ENCODE data around the gene SLC6A11.

The SLC6A11 gene

GRCh38 chr3:10919636-10920035 is 103.6 kb downstream of the SLC6A11 start:
- Histone ChIP-seq H3K9ac (ENCODE audit: low read length) (no peak overlapping the region), H3K27me3 (ENCODE audit: control insufficient read depth, insufficient read depth, low read length) (no peaks in the 10 kb centered on the region; the same call in 1 of the 2 replicates), H3K27ac (ENCODE audit: low read depth, low read length) (no peak overlapping the region), H3K9me3 (ENCODE audit: control insufficient read depth, insufficient read depth, low read depth, low read length) (no peaks in the 10 kb centered on the region), H3K4me1 (ENCODE audit: control insufficient read depth, insufficient read depth, low read length) (no peaks in the 10 kb centered on the region), H3K36me3 (ENCODE audit: control insufficient read depth, insufficient read depth, low read length) (no peaks in the 10 kb centered on the region), H3K4me3 (ENCODE audit: low read depth, low read length) (no peak overlapping the region)

GRCh38 chr3:10925436-10926255 is 109.6 kb downstream of the SLC6A11 start:
- Histone ChIP-seq H3K9ac (ENCODE audit: low read length) (no peak overlapping the region), H3K4me3 (ENCODE audit: low read depth, low read length) (no peak overlapping the region), H3K4me1 (ENCODE audit: control insufficient read depth, insufficient read depth, low read length) (no peaks in the 10 kb centered on the region), H3K36me3 (ENCODE audit: control insufficient read depth, insufficient read depth, low read length) (no peaks in the 10 kb centered on the region), H3K27ac (ENCODE audit: low read depth, low read length) (no peak overlapping the region), H3K9me3 (ENCODE audit: control insufficient read depth, insufficient read depth, low read depth, low read length) (no peaks in the 10 kb centered on the region), H3K27me3 (ENCODE audit: control insufficient read depth, insufficient read depth, low read length) (no peaks in the 10 kb centered on the region; the same call in 1 of the 2 replicates)

- Histone ChIP-seq H3K36me3 (ENCODE audit: control insufficient read depth, insufficient read depth, low read length) (no peaks in the 10 kb centered on the region), H3K27me3 (ENCODE audit: control insufficient read depth, insufficient read depth, low read length) (no peaks in the 10 kb centered on the region; the same call in 1 of the 2 replicates), H3K9ac (ENCODE audit: low read length) (no peak overlapping the region), H3K4me3 (ENCODE audit: low read depth, low read length) (no peak overlapping the region), H3K9me3 (ENCODE audit: control insufficient read depth, insufficient read depth, low read depth, low read length) (no peaks in the 10 kb centered on the region), H3K27ac (ENCODE audit: low read depth, low read length) (no peak overlapping the region), H3K4me1 (ENCODE audit: control insufficient read depth, insufficient read depth, low read length) (no peaks in the 10 kb centered on the region)
Observed at GRCh38 chr3:10926256-10926810, 110.3 kb downstream of the SLC6A11 start.

- H3K9ac ChIP-seq (ENCODE audit: low read length): no peak overlapping the region
- no peaks in the 10 kb centered on the region for H3K4me1 ChIP-seq (ENCODE audit: control insufficient read depth, insufficient read depth, low read length)
- no peaks in the 10 kb centered on the region for H3K9me3 ChIP-seq (ENCODE audit: control insufficient read depth, insufficient read depth, low read depth, low read length)
Observed at GRCh38 chr3:10926811-10927521, 110.9 kb downstream of the SLC6A11 start.

GRCh38 chr3:10927551-10927950 is 111.5 kb downstream of the SLC6A11 start:
- Histone ChIP-seq H3K36me3 (ENCODE audit: control insufficient read depth, insufficient read depth, low read length) (no peaks in the 10 kb centered on the region), H3K4me1 (ENCODE audit: control insufficient read depth, insufficient read depth, low read length) (no peaks in the 10 kb centered on the region), H3K9me3 (ENCODE audit: control insufficient read depth, insufficient read depth, low read depth, low read length) (no peaks in the 10 kb centered on the region), H3K27ac (ENCODE audit: low read depth, low read length) (no peak overlapping the region), H3K27me3 (ENCODE audit: control insufficient read depth, insufficient read depth, low read length) (no peaks in the 10 kb centered on the region; the same call in 1 of the 2 replicates), H3K4me3 (ENCODE audit: low read depth, low read length) (no peak overlapping the region), H3K9ac (ENCODE audit: low read length) (no peak overlapping the region)

More at GRCh38 chr3:10926811-10927521, 110.9 kb downstream of the SLC6A11 start:
- Histone ChIP-seq H3K36me3 (ENCODE audit: control insufficient read depth, insufficient read depth, low read length) (no peaks in the 10 kb centered on the region), H3K4me3 (ENCODE audit: low read depth, low read length) (no peak overlapping the region), H3K27ac (ENCODE audit: low read depth, low read length) (no peak overlapping the region), H3K27me3 (ENCODE audit: control insufficient read depth, insufficient read depth, low read length) (no peaks in the 10 kb centered on the region; the same call in 1 of the 2 replicates)

- Histone ChIP-seq H3K4me3 (ENCODE audit: low read depth, low read length) (no peak overlapping the region), H3K4me1 (ENCODE audit: control insufficient read depth, insufficient read depth, low read length) (no peaks in the 10 kb centered on the region), H3K27me3 (ENCODE audit: control insufficient read depth, insufficient read depth, low read length) (no peaks in the 10 kb centered on the region), H3K9me3 (ENCODE audit: control insufficient read depth, insufficient read depth, low read depth, low read length) (no peaks in the 10 kb centered on the region), H3K36me3 (ENCODE audit: control insufficient read depth, insufficient read depth, low read length) (no peaks in the 10 kb centered on the region), H3K27ac (ENCODE audit: low read depth, low read length) (no peak overlapping the region), H3K9ac (ENCODE audit: low read length) (no peak overlapping the region)
Observed at GRCh38 chr3:10928407-10928960, 112.5 kb downstream of the SLC6A11 start.

- Histone ChIP-seq H3K27me3 (ENCODE audit: control insufficient read depth, insufficient read depth, low read length) (no peaks in the 10 kb centered on the region), H3K4me3 (ENCODE audit: low read depth, low read length) (no peak overlapping the region), H3K36me3 (ENCODE audit: control insufficient read depth, insufficient read depth, low read length) (no peaks in the 10 kb centered on the region), H3K9ac (ENCODE audit: low read length) (no peak overlapping the region), H3K4me1 (ENCODE audit: control insufficient read depth, insufficient read depth, low read length) (no peaks in the 10 kb centered on the region), H3K27ac (ENCODE audit: low read depth, low read length) (no peak overlapping the region), H3K9me3 (ENCODE audit: control insufficient read depth, insufficient read depth, low read depth, low read length) (no peaks in the 10 kb centered on the region)
Observed at GRCh38 chr3:10928961-10929471, 113.0 kb downstream of the SLC6A11 start.

- no peaks in the 10 kb centered on the region for H3K4me1 ChIP-seq (ENCODE audit: control insufficient read depth, insufficient read depth, low read length)
- no peaks in the 10 kb centered on the region for H3K9me3 ChIP-seq (ENCODE audit: control insufficient read depth, insufficient read depth, low read depth, low read length)
- H3K27me3 ChIP-seq (ENCODE audit: control insufficient read depth, insufficient read depth, low read length): no peaks in the 10 kb centered on the region
- H3K36me3 ChIP-seq (ENCODE audit: control insufficient read depth, insufficient read depth, low read length): no peaks in the 10 kb centered on the region
- H3K9ac ChIP-seq (ENCODE audit: low read length): no peak overlapping the region
- H3K4me3 ChIP-seq (ENCODE audit: low read depth, low read length): no peak overlapping the region
- H3K27ac ChIP-seq (ENCODE audit: low read depth, low read length): no peak overlapping the region
Observed at GRCh38 chr3:10929978-10930665, 114.1 kb downstream of the SLC6A11 start.

GRCh38 chr3:10930666-10931040 is 114.6 kb downstream of the SLC6A11 start:
- Histone ChIP-seq H3K9me3 (ENCODE audit: control insufficient read depth, insufficient read depth, low read depth, low read length) (no peaks in the 10 kb centered on the region), H3K4me1 (ENCODE audit: control insufficient read depth, insufficient read depth, low read length) (no peaks in the 10 kb centered on the region), H3K4me3 (ENCODE audit: low read depth, low read length) (no peak overlapping the region), H3K27me3 (ENCODE audit: control insufficient read depth, insufficient read depth, low read length) (no peaks in the 10 kb centered on the region), H3K9ac (ENCODE audit: low read length) (no peak overlapping the region), H3K36me3 (ENCODE audit: control insufficient read depth, insufficient read depth, low read length) (no peaks in the 10 kb centered on the region), H3K27ac (ENCODE audit: low read depth, low read length) (no peak overlapping the region)

GRCh38 chr3:10932596-10932995 is 116.6 kb downstream of the SLC6A11 start:
- Histone ChIP-seq H3K36me3 (ENCODE audit: control insufficient read depth, insufficient read depth, low read length) (no peaks in the 10 kb centered on the region), H3K27me3 (ENCODE audit: control insufficient read depth, insufficient read depth, low read length) (no peaks in the 10 kb centered on the region), H3K4me3 (ENCODE audit: low read depth, low read length) (no peak overlapping the region), H3K27ac (ENCODE audit: low read depth, low read length) (no peak overlapping the region), H3K9me3 (ENCODE audit: control insufficient read depth, insufficient read depth, low read depth, low read length) (no peaks in the 10 kb centered on the region), H3K9ac (ENCODE audit: low read length) (no peak overlapping the region), H3K4me1 (ENCODE audit: control insufficient read depth, insufficient read depth, low read length) (peaks cover 8% of the 10 kb centered on the region)
